ENCODE results near the gene TSGA10.
"Not testable (repeated sequence)": the region's sequence is repeated elsewhere in the genome, so short reads cannot be mapped to it uniquely, and the experiment has no call there.

The TSGA10 gene

GRCh38 chr2:99028558-99028957 is 126.2 kb downstream of the TSGA10 start:
- no peak for DNase-seq (ENCODE audit: low spot score)
- no peak for TF ChIP-seq CTCF (IDR thresholded peaks at IDR 0.05; ENCODE audit: extremely low read depth, missing control alignments)

GRCh38 chr2:99027856-99028255 is 126.9 kb downstream of the TSGA10 start:
- DNase-seq (ENCODE audit: low spot score), result no peak
- no peak for TF ChIP-seq CTCF (IDR thresholded peaks at IDR 0.05; ENCODE audit: extremely low read depth, missing control alignments)

GRCh38 chr2:99000708-99001107 is 154.0 kb downstream of the TSGA10 start:
- TF ChIP-seq CTCF (IDR thresholded peaks at IDR 0.05; ENCODE audit: extremely low read depth, missing control alignments), result no peak
- no peak for DNase-seq (ENCODE audit: low spot score)

- DNase-seq (ENCODE audit: low spot score), result not testable (repeated sequence)
Measured at GRCh38 chr2:98988695-98989094, 166.0 kb downstream of the TSGA10 start.

- DNase-seq (ENCODE audit: low spot score), result no peak
- TF ChIP-seq CTCF (IDR thresholded peaks at IDR 0.05; ENCODE audit: extremely low read depth, missing control alignments), result no peak
Measured at GRCh38 chr2:98985905-98986666, 168.7 kb downstream of the TSGA10 start.

- DNase-seq (ENCODE audit: low spot score), result no peak
- TF ChIP-seq CTCF (IDR thresholded peaks at IDR 0.05; ENCODE audit: extremely low read depth, missing control alignments), result no peak
Measured at GRCh38 chr2:98975611-98976010, 179.1 kb downstream of the TSGA10 start.

- TF ChIP-seq CTCF (IDR thresholded peaks at IDR 0.05; ENCODE audit: extremely low read depth, missing control alignments), result no peak
- DNase-seq (ENCODE audit: low spot score), result no peak
Measured at GRCh38 chr2:98972582-98973167, 182.1 kb downstream of the TSGA10 start.

Data from GM20000 (cell line).